ENCODE data around the gene ANO2.

Gene ANO2

DNA sequence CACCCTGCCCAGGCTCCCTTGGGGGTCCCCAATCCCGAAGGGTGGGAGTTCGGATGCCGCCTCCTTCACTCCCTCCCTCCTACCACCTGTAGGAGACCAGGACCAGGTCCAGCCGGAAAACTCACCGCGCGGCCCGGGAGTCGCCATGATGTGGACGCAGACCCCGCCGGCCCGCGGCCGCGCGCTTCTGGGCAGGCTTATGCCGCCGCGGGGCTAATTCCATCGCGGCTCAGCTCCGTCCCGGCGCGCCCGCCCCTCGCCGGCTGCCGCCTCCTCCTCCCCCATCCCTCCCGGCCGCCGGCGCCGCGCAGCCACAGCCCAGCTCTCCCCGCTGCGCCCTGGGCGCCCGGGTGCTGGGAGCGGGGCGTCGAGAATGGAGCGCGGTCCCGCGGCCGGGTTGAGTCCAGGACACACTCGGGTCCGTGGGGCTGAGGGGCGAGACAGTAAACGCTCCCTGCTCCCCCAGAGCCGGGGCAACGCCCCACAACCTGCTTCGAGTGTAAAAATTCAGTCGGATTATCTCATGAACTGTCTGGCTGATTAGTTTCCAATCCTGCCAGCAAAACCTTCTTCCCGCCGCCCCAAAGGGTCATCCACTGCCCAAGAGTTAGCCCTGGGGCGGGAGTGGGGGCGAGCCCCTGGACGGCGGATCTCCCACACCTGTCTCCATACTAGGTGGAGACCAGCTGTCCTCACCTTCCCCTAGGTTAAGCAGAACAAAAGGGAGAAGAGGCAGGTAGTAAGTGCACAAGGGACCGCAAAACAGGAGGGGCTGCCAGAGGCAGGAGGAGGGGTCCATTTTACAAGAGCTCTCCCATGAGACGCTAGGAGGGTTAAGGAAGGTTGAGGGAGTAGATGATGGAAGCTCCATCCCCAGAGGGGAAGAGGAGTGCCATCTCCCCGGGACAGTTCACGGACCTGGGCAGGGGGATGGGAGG, at the start of gene ANO2:
Gene ANO2 (minus strand): TSS at position 189 of the 938 bp plus-strand sequence. CDS start 42 bp downstream, at position 147.
- DNase-seq: no peak

DNA sequence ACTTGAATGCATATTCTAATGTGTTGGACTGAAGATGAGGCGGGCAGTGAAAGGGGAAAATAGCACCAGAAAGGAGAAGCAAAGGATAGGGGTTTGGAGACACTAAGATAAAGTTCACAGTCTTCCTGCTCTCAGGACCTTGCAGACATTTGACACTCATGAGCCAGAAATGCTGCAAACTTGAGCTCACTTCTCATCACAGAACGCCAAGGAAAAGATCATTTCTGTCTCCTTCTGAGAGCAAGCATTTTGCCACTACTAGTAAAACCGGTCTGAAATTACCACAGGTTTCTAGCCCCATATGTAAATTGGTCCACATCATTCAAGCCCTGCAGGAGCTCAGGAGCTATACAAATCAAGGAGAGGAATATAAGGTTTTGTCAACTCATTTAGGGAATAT, 44.6 kb upstream of the ANO2 start:
- DNase-seq: no peak

DNA sequence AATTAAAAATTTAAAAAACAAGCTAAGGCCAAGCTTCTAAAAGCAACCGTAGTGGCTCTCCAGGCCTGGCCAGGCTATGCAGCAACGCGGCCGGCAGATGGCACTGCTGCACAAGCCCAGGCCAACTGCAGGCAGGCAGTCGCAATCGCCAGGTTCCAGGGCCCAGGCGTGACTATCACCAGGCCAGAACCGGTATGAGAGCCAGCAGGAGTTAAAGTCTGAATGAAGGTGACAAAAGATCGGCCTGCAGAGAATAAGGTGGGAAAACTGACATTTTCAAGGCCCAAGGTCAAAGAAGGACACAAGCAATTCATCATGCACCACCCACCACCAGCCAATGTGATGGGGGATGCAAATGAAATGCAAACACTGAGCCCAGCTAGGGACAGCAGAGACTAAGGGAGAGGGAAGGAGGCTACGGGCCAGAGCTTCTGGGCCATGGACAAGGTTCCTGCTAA, 43.6 kb upstream of the ANO2 start:
- DNase-seq: no peak

DNA sequence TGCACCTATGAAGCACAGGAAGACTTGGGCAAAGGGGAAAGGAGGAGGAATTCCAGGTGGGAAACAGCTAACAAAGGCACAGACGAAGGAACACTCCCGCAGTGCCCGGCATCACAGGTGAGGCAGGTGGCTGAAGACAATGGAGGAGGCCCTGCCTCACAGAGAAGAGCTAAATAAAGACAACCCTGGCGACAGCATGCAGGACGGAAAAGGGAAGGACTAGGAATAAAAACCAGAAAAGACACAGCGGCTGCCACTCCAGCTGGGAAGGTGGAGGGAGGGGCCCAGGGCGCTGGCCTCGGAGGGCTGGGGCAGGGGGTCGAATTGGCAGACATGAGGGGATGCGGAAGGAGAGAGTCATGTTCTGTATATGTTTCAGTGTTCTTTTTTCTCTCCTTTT, 43.0 kb upstream of the ANO2 start:
- DNase-seq: no peak

DNA sequence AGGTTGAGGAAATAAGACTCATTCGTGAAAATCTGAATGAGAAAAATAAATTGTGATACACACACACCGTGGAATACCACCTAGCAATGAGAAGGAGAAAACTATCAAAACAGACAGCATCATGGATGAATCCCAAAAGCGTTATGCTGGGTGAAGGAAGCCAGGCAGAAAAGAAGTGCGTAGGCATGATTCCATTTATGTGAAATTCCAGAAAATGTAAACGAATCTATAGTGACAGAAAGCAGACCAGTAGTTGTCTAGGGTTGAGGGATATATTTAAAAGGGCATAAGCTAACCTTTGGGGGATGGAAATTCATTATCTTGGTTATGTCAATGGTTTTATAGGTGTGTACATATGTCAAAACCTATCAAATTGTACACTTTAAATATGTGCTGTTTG, 42.5 kb upstream of the ANO2 start:
- DNase-seq: no peak

DNA sequence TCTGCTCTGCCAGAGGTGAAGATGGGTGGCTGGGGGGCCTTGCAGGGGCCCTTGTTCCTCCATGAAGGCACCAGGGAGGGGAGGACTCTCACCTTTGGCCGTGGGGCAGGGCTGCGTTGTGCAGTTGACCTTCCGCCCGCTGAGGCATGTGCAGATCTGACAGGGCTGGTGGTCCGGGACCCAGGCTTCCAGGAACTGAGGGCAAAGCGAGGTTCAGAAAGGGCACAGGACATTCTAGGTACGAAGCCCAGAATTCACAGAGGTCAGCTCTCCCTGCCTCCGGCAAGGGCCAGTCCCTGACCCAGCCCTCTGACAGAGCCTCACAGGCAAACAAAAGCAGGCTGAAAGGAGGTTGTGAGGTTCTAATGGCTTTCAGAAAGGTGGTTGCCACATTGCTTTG, 40.4 kb upstream of the ANO2 start:
- no peak for DNase-seq

DNA sequence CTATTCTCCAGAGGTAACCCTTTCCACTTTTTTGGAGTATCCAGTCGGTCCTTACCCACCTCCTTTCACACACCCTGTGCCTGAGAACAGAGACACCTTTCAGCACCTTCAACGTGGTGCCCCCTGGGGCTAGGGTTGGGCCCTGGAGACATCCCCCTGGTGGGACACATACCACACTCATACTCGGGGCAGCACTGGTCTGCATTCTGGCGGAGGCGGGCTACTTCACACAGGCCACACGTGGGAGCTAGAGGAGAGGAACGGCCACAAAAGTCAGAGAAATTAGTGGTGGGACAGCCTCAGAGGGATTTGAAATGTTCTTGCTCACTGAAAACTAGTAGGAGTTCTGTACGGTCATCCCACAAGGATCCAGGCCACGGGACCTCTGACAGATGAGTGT, 39.8 kb upstream of the ANO2 start:
- no peak for DNase-seq

DNA sequence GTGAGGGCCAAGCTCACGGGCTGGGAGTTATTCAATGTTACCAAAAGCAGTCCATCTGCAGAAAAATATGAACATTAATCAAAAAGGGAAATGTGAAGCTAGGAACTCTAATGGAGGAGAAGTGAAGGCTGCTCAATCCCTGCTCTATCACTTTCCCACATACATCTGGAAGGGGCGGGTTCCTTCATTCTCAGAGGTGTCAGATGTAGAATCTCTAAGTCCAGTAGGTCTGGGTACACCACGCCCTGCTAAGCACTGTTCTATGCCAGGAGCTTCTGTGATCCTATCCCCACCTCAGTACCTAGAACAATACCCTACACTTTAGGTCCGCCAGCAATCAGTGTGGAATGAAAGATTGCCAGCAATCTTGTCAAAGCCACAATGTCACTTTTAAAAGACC, 37.0 kb upstream of the ANO2 start:
- DNase-seq: no peak

DNA sequence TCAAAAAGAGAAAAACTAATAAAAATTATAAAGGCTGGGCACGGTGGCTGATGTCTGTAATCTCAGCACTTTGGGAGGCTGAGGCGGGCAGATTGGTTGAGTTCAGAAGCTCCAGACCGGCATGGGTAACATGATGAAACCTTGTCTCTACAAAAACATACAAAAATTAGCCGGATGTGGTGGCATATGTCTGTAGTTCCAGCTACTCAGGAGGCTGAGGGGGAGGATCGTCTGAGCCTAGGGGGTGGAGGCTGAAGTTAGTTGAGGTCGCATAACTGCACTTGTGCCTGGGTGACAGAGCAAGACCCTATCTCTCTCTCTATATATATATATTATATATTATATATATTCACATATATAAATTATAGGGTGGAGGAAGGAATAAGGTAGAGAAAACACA, 32.5 kb upstream of the ANO2 start:
- no peak for DNase-seq

DNA sequence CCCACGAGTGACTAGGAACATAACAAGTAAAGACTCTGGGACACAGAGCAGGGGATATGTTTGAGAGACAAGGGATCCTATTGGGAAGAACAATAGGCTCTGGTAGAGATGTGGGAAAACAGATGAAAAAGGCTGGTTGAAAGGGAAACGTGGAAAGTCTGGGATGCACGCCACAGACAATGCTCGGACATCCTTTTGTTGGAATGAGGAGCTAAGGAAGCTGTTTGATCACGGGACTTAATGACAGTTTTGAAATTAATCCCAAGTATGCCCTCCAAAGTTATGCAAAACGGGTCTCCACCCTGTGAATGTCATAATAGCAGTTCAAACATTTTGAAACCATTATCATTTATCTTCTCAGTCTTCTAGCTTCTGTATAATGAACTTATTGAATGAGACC, 31.7 kb upstream of the ANO2 start:
- DNase-seq: no peak

DNA sequence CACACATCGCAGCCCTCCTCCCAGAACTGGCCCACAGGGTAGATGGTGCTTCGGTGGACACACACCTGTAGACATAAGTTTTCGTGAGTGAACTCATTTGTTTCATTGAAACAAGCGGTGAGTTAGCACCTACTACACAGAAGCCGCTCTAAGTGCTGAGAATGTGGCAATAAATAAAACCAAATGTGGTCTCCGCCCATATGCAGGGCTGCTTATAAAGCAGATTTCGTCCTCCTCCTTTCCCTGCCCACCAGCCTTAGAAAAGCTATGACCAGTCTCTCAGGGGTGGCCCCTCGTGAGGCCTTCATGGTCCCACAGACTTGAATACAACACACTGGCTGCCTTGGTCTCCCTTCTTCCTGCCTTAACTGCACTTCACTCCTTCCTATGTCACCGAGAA, 31.1 kb upstream of the ANO2 start:
- no peak for DNase-seq

DNA sequence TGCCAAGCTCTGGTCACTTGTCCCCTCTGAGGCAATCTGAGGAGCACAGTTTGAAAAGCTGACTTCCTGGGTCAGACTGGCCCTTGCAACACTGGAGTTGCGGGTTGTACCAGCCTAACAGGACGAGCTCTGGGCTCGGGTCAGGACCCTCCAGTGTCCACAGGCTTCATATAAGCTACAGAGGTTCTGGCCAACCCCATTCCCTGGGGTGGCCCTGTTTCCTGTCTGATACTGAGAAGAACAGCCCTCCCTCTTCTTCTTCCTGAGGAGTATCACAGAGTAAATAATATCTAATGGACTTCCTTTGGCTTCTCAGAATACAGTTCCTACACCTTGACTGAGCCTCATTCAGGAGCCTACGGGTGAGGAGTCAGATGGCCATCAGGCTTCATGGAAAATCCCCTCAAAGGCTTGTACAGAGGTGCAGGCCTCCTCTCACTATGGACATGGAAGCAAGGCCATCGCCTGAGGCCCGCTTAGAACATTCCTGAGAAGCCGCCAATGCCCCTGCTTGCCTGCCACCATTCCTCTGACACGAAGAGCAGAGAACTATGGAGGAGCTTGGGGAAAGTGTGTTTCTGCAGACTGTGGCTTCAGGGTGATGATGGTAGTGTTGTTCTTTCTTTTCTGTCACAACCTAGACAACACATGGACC, 28.5 kb upstream of the ANO2 start:
- no peak for DNase-seq

DNA sequence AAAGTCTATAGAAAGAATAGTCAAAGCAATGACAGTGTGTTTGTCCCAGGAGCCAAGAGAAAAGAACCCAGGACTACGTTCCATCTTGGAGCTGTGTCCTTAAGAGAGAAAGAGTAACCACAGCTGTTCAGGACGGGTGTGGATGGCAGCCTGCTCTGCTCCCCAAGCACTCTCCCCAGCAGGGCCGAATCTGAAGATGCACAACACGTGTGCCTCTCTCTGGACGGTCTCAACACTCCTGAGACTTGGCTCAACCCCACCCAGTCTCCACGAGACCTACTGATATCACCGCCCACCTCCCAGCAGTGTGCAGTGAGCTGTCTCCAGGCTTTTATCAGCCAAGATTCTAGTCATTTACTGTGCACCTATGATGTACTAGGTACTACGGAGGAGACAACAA, 27.3 kb upstream of the ANO2 start:
- DNase-seq: no peak

DNA sequence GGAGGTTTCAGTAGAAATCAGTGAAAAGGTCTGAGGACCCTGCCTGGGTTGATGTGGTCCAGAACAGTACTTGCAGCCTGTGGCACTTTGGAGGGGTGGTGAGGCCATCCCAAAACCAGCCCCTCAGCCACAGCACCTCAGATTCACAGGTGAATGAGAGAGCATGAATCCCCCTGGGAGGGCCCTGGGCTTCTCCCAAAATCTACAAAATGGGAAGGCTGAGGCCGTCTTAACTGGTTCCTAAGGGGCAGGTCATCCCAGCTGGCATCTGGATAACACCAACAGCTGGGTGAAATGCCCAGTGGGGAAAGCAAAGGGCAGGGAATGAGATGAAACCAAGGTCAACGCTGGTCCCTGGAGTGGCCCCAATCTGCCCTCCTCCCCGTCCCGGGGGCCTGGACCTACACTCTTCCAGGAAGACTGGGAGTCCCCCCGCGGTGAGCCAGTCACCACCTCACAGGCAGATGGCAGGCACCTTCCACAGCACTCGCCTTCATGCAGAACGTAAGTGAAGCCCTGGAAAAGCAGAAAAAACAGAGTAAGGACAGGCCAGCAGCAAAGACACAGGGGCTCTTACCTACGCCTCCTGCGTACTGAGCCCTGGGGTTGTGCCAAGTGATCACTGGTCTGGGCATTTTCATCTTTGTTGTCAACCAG, 26.3 kb upstream of the ANO2 start:
- no peak for DNase-seq

DNA sequence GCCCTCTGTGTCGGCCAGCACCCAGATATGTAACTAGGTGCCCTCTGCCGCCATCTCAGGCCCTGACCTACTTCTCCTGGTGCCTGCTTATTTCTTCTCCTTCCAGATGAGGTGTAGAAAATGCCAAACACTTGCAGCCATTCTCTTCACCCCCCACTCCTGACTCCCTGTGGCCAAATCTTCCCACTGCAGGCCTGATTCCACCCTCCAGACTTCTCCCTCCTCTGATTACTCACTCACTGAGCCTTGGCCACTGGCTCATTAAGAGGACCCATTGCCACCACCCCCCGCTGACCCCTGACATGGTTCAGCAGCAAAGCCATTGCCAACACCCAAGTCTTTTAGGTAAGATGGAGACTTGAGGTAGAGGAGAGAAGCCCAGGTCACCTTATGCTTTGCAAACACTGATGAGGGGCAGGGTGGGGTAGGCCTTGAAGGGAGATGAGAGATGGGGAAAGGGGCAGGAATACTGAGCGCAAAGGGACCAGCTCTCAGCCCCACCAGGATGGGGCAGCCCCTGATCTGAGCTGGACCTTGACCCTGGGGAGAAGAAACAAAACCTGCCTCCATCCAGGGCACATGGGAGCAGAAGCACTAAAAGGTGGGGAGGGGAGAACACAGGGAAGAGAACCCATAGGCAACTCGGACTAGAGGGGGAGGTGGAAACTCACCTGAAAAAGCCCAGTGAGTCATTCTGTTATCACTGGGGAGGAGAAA, 25.1 kb upstream of the ANO2 start:
- DNase-seq: no peak

DNA sequence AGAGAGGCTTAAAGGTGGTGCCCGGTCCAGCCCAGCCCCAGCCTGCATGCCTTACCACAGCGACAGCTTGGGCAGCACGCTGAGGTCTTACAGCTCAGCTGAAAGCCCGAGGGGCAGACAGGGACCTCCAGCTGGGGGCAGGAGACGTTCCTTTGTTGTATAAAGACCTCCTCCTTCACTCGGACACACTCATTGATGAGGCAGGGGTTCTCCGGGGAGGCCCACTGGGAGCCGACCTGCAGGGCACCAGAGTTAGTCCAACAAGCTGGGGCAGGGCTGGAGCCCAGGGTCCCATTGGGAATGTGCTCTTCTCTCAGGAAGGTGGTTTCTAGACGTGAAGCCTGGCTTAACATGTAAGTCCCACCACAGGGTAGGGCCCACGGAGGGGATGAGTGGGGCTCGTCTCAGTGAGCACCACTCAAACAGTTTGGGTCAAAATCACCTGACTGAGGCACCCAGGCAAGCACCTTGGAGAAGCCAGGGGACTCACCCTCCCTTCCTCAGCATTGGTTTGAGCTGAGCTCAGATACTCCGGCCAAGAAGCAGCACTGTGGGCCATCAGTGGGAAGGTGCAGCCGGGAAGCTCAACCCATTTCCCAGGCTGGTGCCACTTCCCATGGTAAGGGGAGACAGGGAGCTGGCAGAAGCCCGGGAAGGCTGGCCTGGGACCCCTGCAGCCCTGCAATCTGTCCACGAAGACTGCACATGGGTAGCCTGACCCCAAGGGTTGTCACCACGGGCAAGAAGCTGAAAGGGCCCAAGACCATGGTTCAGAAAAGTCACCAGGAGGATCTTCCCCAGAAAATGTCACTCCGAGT, 24.3 kb upstream of the ANO2 start:
- DNase-seq: no peak

DNA sequence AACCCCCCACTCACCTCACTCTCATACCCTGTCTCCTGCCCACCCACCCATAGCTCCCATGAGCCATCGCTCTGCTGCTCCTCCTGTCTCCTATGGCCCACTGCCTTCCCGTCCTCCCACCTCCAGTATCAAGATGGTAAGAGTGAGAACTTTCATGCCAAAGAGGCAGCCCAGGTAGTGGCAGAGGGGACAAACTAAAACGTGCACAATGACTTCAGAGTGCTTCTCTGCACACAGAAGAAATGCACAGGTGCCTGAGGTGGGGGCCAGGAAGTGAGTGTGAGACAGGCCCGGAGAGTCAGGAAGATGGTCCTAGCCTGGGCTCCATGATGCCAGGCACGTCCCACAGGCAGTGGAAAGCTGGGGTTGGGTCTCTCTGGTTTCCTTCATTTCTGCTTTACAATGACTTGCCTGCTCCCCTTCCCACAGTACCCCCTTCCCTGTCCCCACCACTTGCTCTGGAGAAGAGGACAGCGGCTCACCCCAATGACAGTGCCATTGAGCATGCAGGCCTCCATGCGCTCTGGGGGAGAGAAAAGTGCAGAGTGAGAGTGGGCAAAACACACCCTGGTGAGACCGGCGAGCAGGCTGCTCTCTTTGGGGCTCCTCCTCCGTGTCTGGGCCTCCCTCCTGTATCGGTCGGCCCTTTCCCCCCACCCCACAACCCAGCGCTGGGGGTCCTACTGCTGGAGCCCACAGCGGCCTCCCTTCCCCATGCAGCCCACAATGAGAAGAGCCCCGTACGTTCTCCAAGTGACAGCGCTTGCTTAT, 22.8 kb upstream of the ANO2 start:
- DNase-seq: no peak

DNA sequence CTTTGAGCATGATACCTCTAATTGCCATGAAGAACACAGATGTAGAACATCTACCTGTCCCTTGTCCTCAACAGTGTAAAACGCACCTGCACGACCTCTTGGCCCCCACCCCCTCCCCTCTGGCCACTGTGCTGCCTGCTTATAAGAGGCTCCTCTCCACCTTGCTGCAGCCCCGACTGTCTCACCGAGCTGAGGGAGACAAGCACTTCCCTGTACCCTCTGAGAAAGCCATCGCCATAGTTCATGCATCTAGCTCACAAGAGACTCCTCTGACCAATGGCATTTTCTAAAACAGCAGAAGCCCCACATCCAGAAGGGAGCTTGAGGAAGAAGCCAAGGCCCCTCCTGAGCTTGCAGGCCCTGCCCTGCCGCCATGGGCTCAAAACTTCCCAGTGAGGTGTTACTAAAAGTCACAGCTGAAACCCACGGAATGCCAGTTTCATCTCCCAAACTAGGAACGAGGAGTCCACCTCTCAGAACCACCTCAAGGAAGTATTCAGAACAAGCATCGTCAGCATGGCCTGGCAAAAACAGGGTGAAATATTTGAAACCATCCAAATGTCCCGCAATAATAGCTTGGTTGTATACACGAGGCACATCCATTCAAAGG, 21.5 kb upstream of the ANO2 start:
- no peak for DNase-seq

DNA sequence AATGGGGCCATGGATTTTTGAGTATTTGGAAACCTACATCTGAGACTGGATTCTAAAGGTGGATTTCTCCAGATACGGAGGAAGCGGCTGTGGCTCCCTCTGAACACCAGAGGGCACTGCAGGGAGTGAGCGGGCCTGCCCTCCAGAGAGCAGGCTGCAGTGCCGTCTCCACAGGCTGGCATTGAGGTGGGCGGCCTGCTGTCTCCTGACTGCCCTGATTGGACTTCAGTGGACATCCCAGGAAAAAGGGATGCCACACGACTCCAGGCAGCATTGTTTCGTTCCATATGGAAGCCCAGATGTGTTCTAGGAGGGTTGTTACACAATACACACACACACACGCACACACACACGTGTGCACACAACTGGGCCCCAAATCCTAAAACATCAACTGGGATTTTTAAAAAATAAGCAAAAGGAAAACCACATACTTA, 20.9 kb upstream of the ANO2 start:
- DNase-seq: no peak

DNA sequence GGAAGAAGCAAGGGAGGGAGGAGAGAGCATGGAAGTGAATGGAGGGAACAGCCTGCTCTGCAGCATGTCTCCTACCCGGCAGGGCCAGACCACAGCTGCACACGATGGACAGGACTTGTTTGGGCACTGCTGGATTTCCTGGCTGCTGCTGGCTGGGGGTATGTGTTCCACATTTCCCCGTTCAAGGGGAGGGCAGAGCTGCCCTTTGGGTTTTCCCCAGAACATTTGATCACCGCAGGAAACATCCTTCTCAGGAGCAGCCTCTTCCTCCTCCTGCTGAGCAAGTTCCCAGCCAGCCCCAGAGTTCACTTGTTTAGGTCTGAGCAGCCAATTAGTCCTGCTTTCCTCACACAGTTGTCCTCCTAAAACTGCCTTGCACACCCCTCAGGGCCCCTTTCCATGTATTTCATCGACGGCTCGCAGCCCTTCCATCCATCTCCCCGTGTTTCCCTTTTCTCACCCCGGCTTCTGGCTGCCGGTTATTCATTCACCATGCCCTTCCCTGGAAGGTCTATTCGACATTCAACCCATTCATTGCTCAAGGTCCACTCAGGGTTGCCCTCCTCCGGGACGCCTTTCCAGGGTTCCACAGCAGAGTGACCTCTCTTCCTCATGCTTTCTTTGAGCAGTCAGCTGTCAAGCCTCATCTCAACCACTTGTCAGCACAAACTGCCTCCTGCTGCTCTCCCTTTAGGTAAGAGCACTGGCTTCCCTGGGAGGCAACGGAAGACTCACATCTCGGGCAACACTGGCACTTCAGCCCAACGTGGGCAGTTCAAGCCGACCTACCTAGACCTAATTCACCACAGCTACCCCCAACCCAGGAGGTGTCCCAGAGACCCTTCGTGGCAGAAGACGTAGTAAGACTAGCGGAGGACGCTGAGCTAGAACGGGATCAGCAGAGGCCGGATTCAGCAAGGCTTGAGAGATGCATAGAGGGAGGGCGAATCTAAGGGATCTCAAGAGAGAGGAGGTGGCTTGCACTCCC, 20.1 kb upstream of the ANO2 start:
- DNase-seq: no peak
